SH-SY5Y (cell line): ENCODE data around the gene DLGAP4.
A peak's percentile ranks its signal among the peaks of the same experiment; 100 is the strongest.

Experiments used
- GATA2 ChIP-seq: IDR thresholded peaks from 2 replicates; pipeline ENCODE4 v1.6.1; 2011; ENCODE audit warnings: mild to moderate bottlenecking, low read depth, low read length
- GATA3 ChIP-seq: IDR thresholded peaks from 2 replicates; pipeline ENCODE4 v1.6.1; 2011; ENCODE audit warnings: low read depth, mild to moderate bottlenecking, low read length, moderate library complexity

GRCh38 chr20:36481380-36482043 lies 175.4 kb downstream of the DLGAP4 start:
- TF ChIP-seq GATA2 (peak; percentile 37; the same call in 1 of the 2 replicates), GATA3 (no peak; the same call in 1 of the 2 replicates)
